ENCODE data around the gene CNTNAP2. TPM values are rescaled to one million over a fixed set of nuclear protein-coding genes. Genes with fewer than 3 reads are reported as not detected.

Gene CNTNAP2
- total RNA-seq, 1 donor from 2014 or later: not detected

- Mint-ChIP-seq H3K9me3 (no peaks in the 10 kb centered on the region), H3K4me1 (ENCODE audit: low read depth) (peaks cover 8% of the 10 kb centered on the region)
- intact Hi-C loops (cut with micrococcal nuclease): loop anchor here (10.0 kb wide), 1 partner anchor 798 kb away; no protein-coding TSS in a partner anchor
Observed at GRCh38 chr7:148266795-148267194, 2150.2 kb downstream of the CNTNAP2 start.

GRCh38 chr7:148270576-148270975, 2154.0 kb downstream of the CNTNAP2 start:
- H3K36me3 Mint-ChIP-seq (ENCODE audit: low read depth): no peaks in the 10 kb centered on the region
- no peak overlapping the region for H3K27ac Mint-ChIP-seq
- peaks cover 4% of the 10 kb centered on the region for H3K27me3 Mint-ChIP-seq (ENCODE audit: insufficient read depth)
- no peaks in the 10 kb centered on the region for H3K9me3 Mint-ChIP-seq
- no peaks in the 10 kb centered on the region for H3K4me1 Mint-ChIP-seq (ENCODE audit: low read depth)
- H3K4me3 Mint-ChIP-seq: no peak overlapping the region
- no peak for DNase-seq (ENCODE audit: low spot score)
- intact Hi-C loops (cut with micrococcal nuclease): no loop called here

More at GRCh38 chr7:148266795-148267194, 2150.2 kb downstream of the CNTNAP2 start:
- DNase-seq (ENCODE audit: low spot score): no peak
- Mint-ChIP-seq H3K4me3 (no peak overlapping the region), H3K36me3 (ENCODE audit: low read depth) (no peaks in the 10 kb centered on the region), H3K27me3 (ENCODE audit: insufficient read depth) (peaks cover 9% of the 10 kb centered on the region), H3K27ac (no peak overlapping the region)

GRCh38 chr7:148274118-148274517, 2157.5 kb downstream of the CNTNAP2 start:
- Mint-ChIP-seq H3K9me3 (no peaks in the 10 kb centered on the region), H3K36me3 (ENCODE audit: low read depth) (no peaks in the 10 kb centered on the region), H3K4me1 (ENCODE audit: low read depth) (no peaks in the 10 kb centered on the region), H3K4me3 (no peak overlapping the region), H3K27ac (no peak overlapping the region), H3K27me3 (ENCODE audit: insufficient read depth) (peaks cover 4% of the 10 kb centered on the region)
- DNase-seq (ENCODE audit: low spot score): no peak
- intact Hi-C loops (cut with micrococcal nuclease): no loop called here

DNA sequence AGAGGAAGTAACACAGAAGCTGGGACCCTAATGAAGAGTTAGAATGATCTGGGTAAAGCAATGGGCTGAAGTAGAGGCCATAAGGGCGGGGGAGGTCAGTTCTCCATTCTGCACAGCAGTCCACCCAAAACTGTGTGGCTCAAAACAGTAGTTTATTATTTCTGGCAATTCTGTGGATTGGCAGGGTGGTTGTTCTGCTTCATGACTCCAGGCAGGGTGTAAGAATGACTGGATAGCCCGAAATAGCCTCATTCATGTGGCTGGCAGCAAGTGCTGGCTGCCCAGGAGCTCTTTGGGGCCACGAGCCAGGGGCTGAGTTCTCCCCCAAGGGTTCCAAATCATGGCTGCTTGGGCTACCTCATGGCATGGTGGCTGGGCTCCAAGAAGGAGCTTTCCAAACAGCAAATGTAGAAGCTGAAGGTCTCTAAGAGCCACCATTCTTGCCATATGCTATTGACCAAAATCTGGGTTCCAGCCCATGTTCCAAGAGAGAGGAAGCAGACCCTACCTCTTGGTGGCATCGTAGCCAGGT, 2158.8 kb downstream of the CNTNAP2 start:
- no peak overlapping the region for H3K4me3 Mint-ChIP-seq
- H3K9me3 Mint-ChIP-seq: no peaks in the 10 kb centered on the region
- intact Hi-C loops (cut with micrococcal nuclease): no loop called here
- no peaks in the 10 kb centered on the region for H3K4me1 Mint-ChIP-seq (ENCODE audit: low read depth)
- H3K36me3 Mint-ChIP-seq (ENCODE audit: low read depth): no peaks in the 10 kb centered on the region
- DNase-seq (ENCODE audit: low spot score): no peak
- peaks cover 4% of the 10 kb centered on the region for H3K27me3 Mint-ChIP-seq (ENCODE audit: insufficient read depth)
- H3K27ac Mint-ChIP-seq: no peak overlapping the region

- no peak for DNase-seq (ENCODE audit: low spot score)
- Mint-ChIP-seq H3K36me3 (ENCODE audit: low read depth) (no peaks in the 10 kb centered on the region), H3K4me1 (ENCODE audit: low read depth) (no peaks in the 10 kb centered on the region), H3K27me3 (ENCODE audit: insufficient read depth) (peaks cover 4% of the 10 kb centered on the region), H3K27ac (no peak overlapping the region), H3K4me3 (no peak overlapping the region), H3K9me3 (no peaks in the 10 kb centered on the region)
- intact Hi-C loops (cut with micrococcal nuclease): no loop called here
Observed at GRCh38 chr7:148276314-148277041, 2159.9 kb downstream of the CNTNAP2 start.

- Mint-ChIP-seq H3K4me3 (no peak overlapping the region), H3K27ac (no peak overlapping the region), H3K36me3 (ENCODE audit: low read depth) (no peaks in the 10 kb centered on the region), H3K9me3 (no peaks in the 10 kb centered on the region), H3K27me3 (ENCODE audit: insufficient read depth) (no peaks in the 10 kb centered on the region), H3K4me1 (ENCODE audit: low read depth) (no peaks in the 10 kb centered on the region)
- no peak for DNase-seq (ENCODE audit: low spot score)
- intact Hi-C loops (cut with micrococcal nuclease): no loop called here
Observed at GRCh38 chr7:148277042-148277660, 2160.6 kb downstream of the CNTNAP2 start.

- Mint-ChIP-seq H3K9me3 (no peaks in the 10 kb centered on the region), H3K36me3 (ENCODE audit: low read depth) (no peaks in the 10 kb centered on the region), H3K27ac (no peak overlapping the region), H3K27me3 (ENCODE audit: insufficient read depth) (peaks cover 3% of the 10 kb centered on the region), H3K4me3 (no peak overlapping the region), H3K4me1 (ENCODE audit: low read depth) (no peaks in the 10 kb centered on the region)
- DNase-seq (ENCODE audit: low spot score): no peak
- intact Hi-C loops (cut with micrococcal nuclease): no loop called here
Observed at GRCh38 chr7:148286150-148286549, 2169.5 kb downstream of the CNTNAP2 start.

DNA sequence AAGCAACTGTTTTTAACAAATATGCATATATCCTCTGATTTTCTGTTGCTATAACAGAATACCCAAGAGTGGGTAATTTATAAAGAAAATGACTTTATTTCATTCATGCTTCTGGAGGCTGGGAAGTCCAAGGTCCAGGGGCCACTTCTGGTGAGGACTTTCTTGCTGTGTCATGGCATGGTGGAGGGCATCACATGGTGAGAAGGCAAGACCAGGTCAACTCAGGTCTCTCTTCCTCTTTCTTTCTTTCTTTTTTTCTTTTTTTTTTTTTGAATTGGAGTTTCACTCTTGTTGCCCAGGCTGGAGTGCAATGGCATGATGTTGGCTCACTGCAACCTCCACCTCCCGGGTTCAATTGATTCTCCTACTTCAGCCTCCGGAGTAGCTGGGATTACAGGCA, 2170.9 kb downstream of the CNTNAP2 start:
- H3K27ac Mint-ChIP-seq: no peak overlapping the region
- no peaks in the 10 kb centered on the region for H3K9me3 Mint-ChIP-seq
- DNase-seq (ENCODE audit: low spot score): no peak
- no peak overlapping the region for H3K4me3 Mint-ChIP-seq
- peaks cover 3% of the 10 kb centered on the region for H3K27me3 Mint-ChIP-seq (ENCODE audit: insufficient read depth)
- H3K36me3 Mint-ChIP-seq (ENCODE audit: low read depth): no peaks in the 10 kb centered on the region
- intact Hi-C loops (cut with micrococcal nuclease): no loop called here
- H3K4me1 Mint-ChIP-seq (ENCODE audit: low read depth): no peaks in the 10 kb centered on the region

DNA sequence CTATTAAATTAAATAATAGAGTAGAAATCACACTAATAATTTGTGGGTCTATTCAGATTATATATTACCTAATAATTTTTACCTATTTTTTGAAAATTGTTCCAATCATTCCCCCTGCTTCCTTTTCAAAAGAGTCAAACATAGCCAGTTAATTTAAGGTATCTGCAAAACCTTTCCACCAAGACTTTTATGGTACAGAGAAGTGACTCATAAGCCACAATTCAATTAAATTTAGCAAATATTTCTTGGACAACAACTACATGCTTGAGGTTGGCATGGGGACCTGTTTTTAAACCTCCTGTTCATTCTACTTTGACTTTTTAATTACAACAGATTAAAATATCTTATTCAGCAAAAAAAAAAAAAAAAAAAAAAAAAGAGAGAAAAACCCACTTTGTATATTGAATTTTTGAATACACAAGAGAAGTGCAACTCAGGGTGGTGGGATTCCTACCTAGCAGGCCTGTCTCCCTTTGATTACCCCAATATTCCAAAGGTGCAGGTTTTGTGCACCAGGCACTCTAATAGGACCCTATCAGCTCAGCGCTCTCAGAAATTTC, 2172.1 kb downstream of the CNTNAP2 start:
- Mint-ChIP-seq H3K36me3 (ENCODE audit: low read depth) (no peaks in the 10 kb centered on the region), H3K4me3 (no peak overlapping the region), H3K27me3 (ENCODE audit: insufficient read depth) (peaks cover 3% of the 10 kb centered on the region), H3K4me1 (ENCODE audit: low read depth) (no peaks in the 10 kb centered on the region), H3K9me3 (no peaks in the 10 kb centered on the region), H3K27ac (no peak overlapping the region)
- intact Hi-C loops (cut with micrococcal nuclease): no loop called here
- DNase-seq (ENCODE audit: low spot score): no peak

DNA sequence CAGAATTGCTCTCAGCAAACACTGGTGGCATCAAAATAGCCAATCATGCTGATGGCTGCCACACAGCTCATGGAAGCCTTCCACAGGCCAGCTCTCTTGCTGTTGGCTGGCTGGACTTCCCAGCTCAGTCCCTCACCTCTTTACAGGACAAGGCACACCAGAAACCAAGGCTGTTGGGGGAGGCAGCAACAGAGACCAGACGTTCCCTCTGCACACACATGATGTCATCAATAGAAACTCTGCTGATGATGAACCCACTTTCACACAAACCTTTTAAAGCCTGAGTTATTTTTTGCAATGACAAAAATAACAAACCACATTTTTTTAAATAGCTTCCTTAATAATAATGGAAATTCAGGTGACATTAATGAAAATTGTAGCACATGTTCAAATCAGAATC, 2173.0 kb downstream of the CNTNAP2 start:
- Mint-ChIP-seq H3K36me3 (ENCODE audit: low read depth) (no peaks in the 10 kb centered on the region), H3K9me3 (no peaks in the 10 kb centered on the region), H3K27me3 (ENCODE audit: insufficient read depth) (peaks cover 3% of the 10 kb centered on the region), H3K4me3 (no peak overlapping the region), H3K27ac (no peak overlapping the region), H3K4me1 (ENCODE audit: low read depth) (no peaks in the 10 kb centered on the region)
- DNase-seq (ENCODE audit: low spot score): no peak
- intact Hi-C loops (cut with micrococcal nuclease): no loop called here

- Mint-ChIP-seq H3K4me3 (no peak overlapping the region), H3K27me3 (ENCODE audit: insufficient read depth) (peaks cover 3% of the 10 kb centered on the region), H3K9me3 (no peaks in the 10 kb centered on the region), H3K27ac (no peak overlapping the region), H3K4me1 (ENCODE audit: low read depth) (no peaks in the 10 kb centered on the region), H3K36me3 (ENCODE audit: low read depth) (no peaks in the 10 kb centered on the region)
- intact Hi-C loops (cut with micrococcal nuclease): no loop called here
- DNase-seq (ENCODE audit: low spot score): no peak
Observed at GRCh38 chr7:148290538-148290937, 2173.9 kb downstream of the CNTNAP2 start.

GRCh38 chr7:148291799-148292198, 2175.2 kb downstream of the CNTNAP2 start:
- Mint-ChIP-seq H3K36me3 (ENCODE audit: low read depth) (no peaks in the 10 kb centered on the region), H3K4me1 (ENCODE audit: low read depth) (no peaks in the 10 kb centered on the region), H3K27ac (no peak overlapping the region), H3K9me3 (no peaks in the 10 kb centered on the region), H3K4me3 (no peak overlapping the region), H3K27me3 (ENCODE audit: insufficient read depth) (peaks cover 3% of the 10 kb centered on the region)
- intact Hi-C loops (cut with micrococcal nuclease): no loop called here
- DNase-seq (ENCODE audit: low spot score): no peak

DNA sequence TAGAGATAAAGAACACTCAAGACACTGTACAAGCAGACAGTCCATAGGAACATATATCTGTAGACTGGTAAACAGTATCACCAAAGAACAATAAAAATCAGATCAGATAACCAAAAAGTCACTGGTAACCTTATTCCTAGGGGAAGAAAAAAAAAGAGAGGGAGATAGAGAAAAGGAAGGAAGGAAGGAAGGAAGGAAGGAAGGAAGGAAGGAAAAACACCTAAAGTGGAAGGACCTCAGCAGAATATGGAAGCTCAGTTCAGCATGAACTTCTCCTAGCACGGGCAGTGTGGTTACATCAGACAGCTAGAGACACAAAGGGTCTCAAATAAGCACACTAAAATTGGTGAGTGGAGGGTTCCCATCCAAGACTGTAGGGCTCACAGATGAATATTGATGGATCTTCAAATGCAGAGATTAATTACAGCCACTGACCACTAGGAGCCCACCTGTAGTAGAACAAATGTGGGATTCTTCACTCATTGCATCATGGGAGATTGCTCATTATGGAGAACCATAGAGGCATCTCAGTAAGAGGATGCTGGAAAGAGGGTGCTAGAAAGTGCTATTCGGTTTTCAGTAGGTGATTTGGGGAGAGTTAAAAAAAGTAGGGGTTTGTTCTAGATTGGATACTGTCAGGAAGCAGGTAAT, 2180.5 kb downstream of the CNTNAP2 start:
- no peaks in the 10 kb centered on the region for H3K36me3 Mint-ChIP-seq (ENCODE audit: low read depth)
- DNase-seq (ENCODE audit: low spot score): no peak
- no peaks in the 10 kb centered on the region for H3K27me3 Mint-ChIP-seq (ENCODE audit: insufficient read depth)
- H3K4me3 Mint-ChIP-seq: no peak overlapping the region
- no peaks in the 10 kb centered on the region for H3K9me3 Mint-ChIP-seq
- intact Hi-C loops (cut with micrococcal nuclease): no loop called here
- no peaks in the 10 kb centered on the region for H3K4me1 Mint-ChIP-seq (ENCODE audit: low read depth)
- no peak overlapping the region for H3K27ac Mint-ChIP-seq
